Measurements from ENCODE around the gene OSBPL6. TPM values are rescaled to one million over a fixed set of nuclear protein-coding genes. Genes with fewer than 3 reads are reported as not detected.
"Not testable (repeated sequence)": the region's sequence is repeated elsewhere in the genome, so short reads cannot be mapped to it uniquely, and the experiment has no call there.

Gene OSBPL6
- total RNA-seq, 2 donors from 2014 or later = 0.52 to 2.0 TPM

GRCh38 chr2:178298785-178299212, 104.5 kb downstream of the OSBPL6 start:
- Mint-ChIP-seq H3K9me3 (no peaks in the 10 kb centered on the region), H3K27ac (no peak overlapping the region), H3K36me3 (no peaks in the 10 kb centered on the region)
- no peak for DNase-seq (ENCODE audit: low spot score in 2 of 2)
- ATAC-seq = peak in 1 of 2 donors; percentile 72

DNA sequence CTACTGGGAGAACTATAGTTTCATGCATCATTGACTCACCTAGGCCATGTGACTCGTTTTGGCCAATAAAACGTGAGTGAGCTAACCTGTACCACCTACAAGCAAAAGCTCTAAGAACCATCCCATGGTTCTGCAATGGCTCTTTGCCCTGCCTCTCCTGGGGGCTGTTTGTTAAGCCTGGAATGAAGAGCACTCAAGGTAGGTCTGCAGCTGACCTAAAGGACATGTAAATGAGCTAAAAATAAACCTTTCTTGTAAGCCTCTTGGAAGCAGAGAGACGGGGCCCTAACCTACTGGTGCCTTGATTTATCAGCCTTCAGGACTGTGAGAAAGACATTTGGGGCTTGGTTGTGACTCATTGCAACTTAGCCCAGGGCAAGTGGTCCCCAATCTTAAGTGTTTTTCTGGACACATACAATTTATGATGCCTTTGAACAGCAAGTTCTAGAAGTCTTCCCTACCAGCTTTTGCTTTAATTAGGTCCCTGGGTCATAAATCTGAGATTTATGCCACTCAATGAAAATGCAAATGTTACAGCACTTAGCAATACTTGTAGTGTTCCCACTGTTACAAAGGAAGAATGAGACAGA, 107.4 kb downstream of the OSBPL6 start:
- H3K36me3 Mint-ChIP-seq = no peaks in the 10 kb centered on the region
- DNase-seq (ENCODE audit: low spot score in 2 of 2) (no peak), ATAC-seq (no peak)
- H3K27ac Mint-ChIP-seq = no peak overlapping the region
- H3K9me3 Mint-ChIP-seq = no peaks in the 10 kb centered on the region

- Mint-ChIP-seq H3K27ac (no peak overlapping the region), H3K9me3 (no peaks in the 10 kb centered on the region), H3K36me3 (no peaks in the 10 kb centered on the region)
- DNase-seq (ENCODE audit: low spot score in 2 of 2) (no peak), ATAC-seq (no peak)
Observed at GRCh38 chr2:178304333-178304732, 110.0 kb downstream of the OSBPL6 start.

DNA sequence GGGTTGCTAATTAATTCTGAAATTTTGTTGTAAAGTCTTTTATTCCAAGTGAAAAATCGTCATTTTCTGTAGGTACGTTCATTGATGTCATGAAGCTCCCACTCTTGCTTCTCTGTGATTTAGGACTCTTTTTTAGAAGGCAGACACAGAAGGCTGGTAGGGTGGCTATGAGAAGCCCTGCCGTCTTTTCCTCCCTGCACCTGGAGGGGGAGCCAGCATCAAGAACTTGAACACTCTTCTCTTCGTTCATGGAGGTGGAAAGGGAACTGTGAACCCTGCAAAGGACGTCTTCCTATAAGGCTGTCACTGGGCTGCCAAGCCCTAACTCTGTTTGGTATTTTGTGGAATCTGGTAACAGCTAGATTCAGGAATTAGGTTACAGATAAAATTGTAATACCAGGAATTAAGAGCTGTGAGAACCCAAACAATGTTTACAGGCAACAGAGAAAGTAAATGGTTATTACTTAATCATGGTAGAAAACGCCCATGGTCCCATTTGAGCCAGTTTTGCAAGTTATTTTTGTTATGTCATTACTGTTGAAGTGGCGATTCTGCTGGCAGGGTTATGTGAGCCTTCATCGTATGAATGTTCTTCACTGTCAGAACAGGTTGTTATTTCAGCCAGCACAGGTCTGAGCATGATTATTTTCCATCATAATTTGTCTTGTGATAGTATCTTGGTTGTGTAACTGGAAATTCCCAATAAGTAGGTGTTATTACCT, 112.2 kb downstream of the OSBPL6 start:
- ATAC-seq = peak; percentile 55 to 82

DNA sequence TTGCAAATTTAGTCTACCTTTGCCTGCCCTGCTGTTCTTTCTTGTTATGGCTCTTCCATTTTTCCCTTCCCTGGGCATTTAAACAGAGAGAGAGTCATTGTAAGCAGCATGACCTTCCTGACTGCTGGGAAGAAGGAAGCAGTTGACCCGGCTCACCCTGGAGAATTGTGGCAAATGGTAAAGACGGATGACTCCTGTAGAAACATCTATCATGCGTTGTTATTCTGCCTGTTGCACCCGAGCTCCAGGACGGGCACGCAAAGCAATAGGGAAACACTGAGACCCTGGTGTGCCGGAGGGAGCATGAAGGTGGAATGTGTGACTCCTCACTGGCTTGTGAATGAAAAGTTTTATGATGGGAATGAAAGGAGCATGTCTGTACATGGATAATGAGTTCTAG, 113.3 kb downstream of the OSBPL6 start:
- no peak for DNase-seq (ENCODE audit: low spot score in 2 of 2)
- Mint-ChIP-seq H3K27ac (no peak overlapping the region), H3K36me3 (no peaks in the 10 kb centered on the region), H3K9me3 (no peaks in the 10 kb centered on the region)
- ATAC-seq = no peak

More for the DNA sequence above, 112.2 kb downstream of the OSBPL6 start:
- Mint-ChIP-seq H3K36me3 (no peaks in the 10 kb centered on the region), H3K9me3 (no peaks in the 10 kb centered on the region), H3K27ac (no peak overlapping the region)
- DNase-seq (ENCODE audit: low spot score in 2 of 2) = peak in 1 of 2 donors; percentile 23

- no peaks in the 10 kb centered on the region for H3K36me3 Mint-ChIP-seq
- H3K9me3 Mint-ChIP-seq = no peaks in the 10 kb centered on the region
- H3K27ac Mint-ChIP-seq = no peak overlapping the region
- ATAC-seq (no peak), DNase-seq (ENCODE audit: low spot score in 2 of 2) (no peak)
Observed at GRCh38 chr2:178309541-178309940, 115.2 kb downstream of the OSBPL6 start.

- H3K36me3 Mint-ChIP-seq = no peaks in the 10 kb centered on the region
- no peak for ATAC-seq
- no peaks in the 10 kb centered on the region for H3K9me3 Mint-ChIP-seq
- H3K27ac Mint-ChIP-seq = no peak overlapping the region
- no peak for DNase-seq (ENCODE audit: low spot score in 2 of 2)
Observed at GRCh38 chr2:178315078-178315477, 120.8 kb downstream of the OSBPL6 start.

DNA sequence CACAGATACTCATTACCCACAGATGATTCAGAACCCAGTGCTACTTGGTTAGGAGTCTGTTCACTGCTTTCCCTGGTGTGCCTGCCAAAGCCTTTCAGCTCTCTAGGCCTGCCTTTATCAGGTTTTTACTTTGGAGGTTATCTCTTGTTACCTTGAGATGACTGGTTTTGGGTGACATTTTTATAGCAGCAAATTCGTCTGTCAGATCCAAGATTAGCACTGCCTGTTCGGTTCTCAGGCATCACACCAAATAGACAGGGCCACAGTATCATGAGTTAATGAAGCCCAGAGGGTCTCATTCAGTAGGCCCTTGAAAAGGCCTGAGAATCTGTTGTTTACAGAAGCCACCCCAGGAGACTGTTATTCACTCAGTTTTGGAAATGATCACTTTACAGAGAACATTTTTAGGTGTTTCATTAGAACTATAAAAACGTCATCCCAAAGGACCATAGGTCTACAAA, 121.2 kb downstream of the OSBPL6 start:
- no peaks in the 10 kb centered on the region for H3K36me3 Mint-ChIP-seq
- H3K9me3 Mint-ChIP-seq = no peaks in the 10 kb centered on the region
- no peak for ATAC-seq
- H3K27ac Mint-ChIP-seq = no peak overlapping the region
- DNase-seq (ENCODE audit: low spot score in 2 of 2) = no peak

GRCh38 chr2:178317811-178318210, 123.5 kb downstream of the OSBPL6 start:
- no peak overlapping the region for H3K27ac Mint-ChIP-seq
- DNase-seq (ENCODE audit: low spot score in 2 of 2) (no peak), ATAC-seq (no peak)
- no peaks in the 10 kb centered on the region for H3K9me3 Mint-ChIP-seq
- no peaks in the 10 kb centered on the region for H3K36me3 Mint-ChIP-seq

DNA sequence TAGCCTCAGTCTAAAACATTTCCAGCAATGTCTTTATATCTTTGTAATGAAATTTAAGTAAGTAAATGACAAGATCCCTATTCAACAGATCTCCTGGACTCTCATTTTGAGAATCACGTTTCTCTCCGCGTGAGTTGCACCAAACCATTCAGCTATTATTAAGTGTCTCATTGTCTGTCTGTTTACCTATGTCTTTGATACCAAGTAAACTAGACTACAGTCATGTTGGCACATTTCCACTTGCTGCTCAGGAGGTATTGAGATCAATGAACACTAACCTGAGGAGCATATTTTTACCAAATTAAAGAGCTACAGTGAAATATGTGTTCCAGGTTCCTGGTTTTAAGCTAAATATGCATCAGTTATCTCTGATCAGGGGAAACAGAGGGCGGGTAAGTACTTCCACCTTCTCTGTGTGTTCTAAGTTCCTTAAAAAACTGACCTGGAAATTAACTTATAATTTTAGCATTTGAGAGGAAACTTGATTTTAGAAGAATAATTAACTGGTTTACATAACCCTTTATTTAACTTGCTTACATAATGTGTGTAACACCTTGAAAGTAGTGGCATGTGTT, 125.8 kb downstream of the OSBPL6 start:
- no peaks in the 10 kb centered on the region for H3K9me3 Mint-ChIP-seq
- H3K27ac Mint-ChIP-seq = no peak overlapping the region
- no peak for ATAC-seq
- no peaks in the 10 kb centered on the region for H3K36me3 Mint-ChIP-seq
- DNase-seq (ENCODE audit: low spot score in 2 of 2) = no peak

GRCh38 chr2:178322068-178322467, 127.8 kb downstream of the OSBPL6 start:
- no peak for DNase-seq (ENCODE audit: low spot score in 2 of 2)
- H3K36me3 Mint-ChIP-seq = no peaks in the 10 kb centered on the region

DNA sequence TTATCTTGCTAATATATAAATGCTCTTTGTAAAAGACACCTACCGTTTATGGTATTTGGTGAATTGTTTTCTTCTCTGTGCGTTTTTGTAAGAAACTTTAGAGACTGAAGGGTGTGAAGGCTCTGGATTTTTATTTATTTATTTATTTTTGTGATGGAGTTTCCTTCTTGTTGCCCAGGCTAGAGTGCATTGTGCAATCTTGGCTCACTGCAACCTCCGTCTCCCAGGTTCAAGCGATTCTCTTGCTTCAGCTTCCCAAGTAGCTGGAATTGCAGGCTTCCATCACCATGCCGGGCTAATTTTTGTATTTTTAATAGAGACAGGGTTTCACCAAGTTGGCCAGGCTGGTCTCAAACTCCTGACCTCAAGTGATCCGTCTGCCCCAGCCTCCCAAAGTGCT, 129.0 kb downstream of the OSBPL6 start:
- not testable (repeated sequence) for H3K9me3 Mint-ChIP-seq; DNase-seq (ENCODE audit: low spot score in 2 of 2); H3K27ac Mint-ChIP-seq; ATAC-seq; H3K36me3 Mint-ChIP-seq

More at GRCh38 chr2:178322068-178322467, 127.8 kb downstream of the OSBPL6 start:
- Mint-ChIP-seq H3K27ac (no peak overlapping the region), H3K9me3 (no peaks in the 10 kb centered on the region)
- ATAC-seq = no peak

- DNase-seq (ENCODE audit: low spot score in 2 of 2) (no peak), ATAC-seq (no peak)
- H3K36me3 Mint-ChIP-seq = no peaks in the 10 kb centered on the region
- H3K9me3 Mint-ChIP-seq = no peaks in the 10 kb centered on the region
- no peak overlapping the region for H3K27ac Mint-ChIP-seq
Observed at GRCh38 chr2:178324077-178324476, 129.8 kb downstream of the OSBPL6 start.

DNA sequence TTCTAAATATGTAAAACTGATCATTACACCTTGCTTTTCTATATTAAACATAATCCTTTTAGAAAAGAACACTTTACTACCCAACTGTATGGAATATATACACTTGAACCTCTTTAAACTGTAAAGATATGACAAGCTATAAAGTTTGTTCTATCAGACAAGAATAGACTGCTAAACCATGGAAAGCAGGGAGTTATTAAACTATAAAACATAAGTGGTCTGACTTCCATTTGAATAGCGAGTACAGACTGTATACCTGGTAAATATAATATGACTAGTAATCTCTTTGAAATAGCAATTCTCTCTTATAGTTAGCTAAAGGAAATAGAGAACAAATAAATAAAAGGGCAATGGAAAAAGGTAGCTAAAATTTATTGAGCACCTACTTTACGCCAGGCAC, 131.0 kb downstream of the OSBPL6 start:
- DNase-seq (ENCODE audit: low spot score in 2 of 2) (no peak), ATAC-seq (no peak)
- no peaks in the 10 kb centered on the region for H3K36me3 Mint-ChIP-seq
- H3K9me3 Mint-ChIP-seq = no peaks in the 10 kb centered on the region
- no peak overlapping the region for H3K27ac Mint-ChIP-seq

DNA sequence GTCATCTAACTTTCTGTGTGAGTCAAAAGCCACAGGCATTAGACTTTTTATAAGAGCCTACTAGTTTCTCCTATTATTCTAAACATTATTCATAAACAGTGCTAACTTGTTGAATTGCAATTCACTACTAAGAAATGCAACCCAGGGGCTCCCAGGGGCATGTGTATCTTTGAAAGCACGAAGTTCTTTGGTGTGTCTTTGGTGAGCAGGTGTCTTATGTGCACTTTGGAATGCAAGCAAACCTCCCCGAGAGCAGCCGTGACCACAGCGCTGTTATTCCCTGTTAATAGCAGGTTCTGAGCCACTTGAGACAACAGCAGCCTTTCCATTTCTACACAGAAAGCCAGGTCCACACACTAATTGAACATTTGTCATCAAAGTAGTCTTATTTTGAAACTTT, 133.2 kb downstream of the OSBPL6 start:
- H3K27ac Mint-ChIP-seq = no peak overlapping the region
- DNase-seq (ENCODE audit: low spot score in 2 of 2) (no peak), ATAC-seq (no peak)
- no peaks in the 10 kb centered on the region for H3K36me3 Mint-ChIP-seq
- H3K9me3 Mint-ChIP-seq = no peaks in the 10 kb centered on the region

GRCh38 chr2:178328037-178328436, 133.7 kb downstream of the OSBPL6 start:
- no peak for ATAC-seq
- no peak for DNase-seq (ENCODE audit: low spot score in 2 of 2)
- Mint-ChIP-seq H3K9me3 (no peaks in the 10 kb centered on the region), H3K27ac (no peak overlapping the region), H3K36me3 (no peaks in the 10 kb centered on the region)

- H3K9me3 Mint-ChIP-seq = no peaks in the 10 kb centered on the region
- ATAC-seq (no peak), DNase-seq (ENCODE audit: low spot score in 2 of 2) (no peak)
- no peaks in the 10 kb centered on the region for H3K36me3 Mint-ChIP-seq
- H3K27ac Mint-ChIP-seq = no peak overlapping the region
Observed at GRCh38 chr2:178330175-178331017, 136.1 kb downstream of the OSBPL6 start.

Data from activated naive CD4-positive, alpha-beta T cell treated with anti-CD3 and anti-CD28 coated beads, Interleukin-2, amount 50 U/mL, for 72 hours (primary cell).